Measurements from ENCODE around the gene PPP2R2D.

GRCh38 chr10:131979336-131979735, 78.5 kb downstream of the PPP2R2D start:
- TF ChIP-seq TARDBP (IDR thresholded peaks at IDR 0.05) (no peak), CTBP1 (IDR thresholded peaks at IDR 0.05; ENCODE audit: borderline replicate concordance) (no peak), LEF1 (IDR thresholded peaks at IDR 0.05; ENCODE audit: borderline replicate concordance) (no peak), ELF4 (IDR thresholded peaks at IDR 0.05) (no peak), ARNT (IDR thresholded peaks at IDR 0.05) (no peak), SUZ12 (IDR thresholded peaks at IDR 0.05) (no peak), SP1 (IDR thresholded peaks at IDR 0.05) (no peak)
